Measurements from ENCODE around the gene ZYG11B. TPM values are rescaled to one million over a fixed set of nuclear protein-coding genes. Genes with fewer than 3 reads are reported as not detected.

The ZYG11B gene
- total and polyA plus RNA-seq, 2 of the 13 experiments (the other 11 are each of a cell fraction or from before 2014, with no cell fraction given), result 6.9 to 17.9 TPM

- peak; percentile 61 for TF ChIP-seq HOXA3 (CRISPR knock-in tag; IDR thresholded peaks at IDR 0.05)
- TF ChIP-seq CBX2 (IDR thresholded peaks at IDR 0.05; ENCODE audit: low read depth, low read length), result no peak
- no peak for TF ChIP-seq CBX2 (CRISPR knock-in tag; IDR thresholded peaks at IDR 0.05; ENCODE audit: low read depth)
- no peak for TF ChIP-seq RXRB (CRISPR knock-in tag; IDR thresholded peaks at IDR 0.05; ENCODE audit: borderline replicate concordance)
- TF ChIP-seq ZNF34 (CRISPR knock-in tag; IDR thresholded peaks at IDR 0.05; ENCODE audit: borderline replicate concordance), result no peak
- TF ChIP-seq FOXA3 (CRISPR knock-in tag; IDR thresholded peaks at IDR 0.05), result no peak
- TF ChIP-seq SMAD3 (CRISPR knock-in tag; IDR thresholded peaks at IDR 0.05), result no peak
- TF ChIP-seq ZNF782 (CRISPR knock-in tag; IDR thresholded peaks at IDR 0.05; ENCODE audit: borderline replicate concordance), result no peak; the same call in 1 of the 2 replicates
- TF ChIP-seq IKZF1 (IDR thresholded peaks at IDR 0.05), result no peak
- TF ChIP-seq ZBTB40 (IDR thresholded peaks at IDR 0.05), result no peak
- TF ChIP-seq ZBTB40 (CRISPR knock-in tag; IDR thresholded peaks at IDR 0.05), result no peak
- TF ChIP-seq ZNF441 (CRISPR knock-in tag; IDR thresholded peaks at IDR 0.05; ENCODE audit: borderline replicate concordance), result no peak
- no peak for TF ChIP-seq NKX3-1 (CRISPR knock-in tag; IDR thresholded peaks at IDR 0.05)
- TF ChIP-seq ZNF639 (CRISPR knock-in tag; conservative IDR thresholded peaks at IDR 0.05), result no peak
- TF ChIP-seq GRHL1 (CRISPR knock-in tag; conservative IDR thresholded peaks at IDR 0.05), result no peak
- TF ChIP-seq ZNF776 (CRISPR knock-in tag; IDR thresholded peaks at IDR 0.05), result no peak
- no peak for TF ChIP-seq ZNF292 (CRISPR knock-in tag; IDR thresholded peaks at IDR 0.05; ENCODE audit: borderline replicate concordance, low read depth)
Measured at GRCh38 chr1:52726265-52727113, at the start of gene ZYG11B (continued).

Measured in HepG2 (cell line).